Activated T-helper 17 cell treated with anti-CD3 and anti-CD28 coated beads, Interleukin-2, amount 50 U/mL, for 72 hours (primary cell): Measurements from ENCODE around the gene CA9. TPM values are rescaled to one million over a fixed set of nuclear protein-coding genes. Genes with fewer than 3 reads are reported as not detected.
"Not testable (repeated sequence)": the region's sequence is repeated elsewhere in the genome, so short reads cannot be mapped to it uniquely, and the experiment has no call there.

Experiments used
- ATAC-seq: fragments of 150-1000 bp; cut with Tn5 transposase; replicated peaks from 2 replicates; pipeline ENCODE4 v1.10.0; 2021; ENCODE audit warnings: mild to moderate bottlenecking, moderate library complexity
- H3K27ac Mint-ChIP-seq: one replicate; pipeline ENCODE4 v1.8.0; 2022; ENCODE audit warnings: mixed read lengths
- H3K27me3 Mint-ChIP-seq: one replicate; pipeline ENCODE4 v1.8.0; 2022; ENCODE audit warnings: mixed read lengths
- H3K36me3 Mint-ChIP-seq: one replicate; pipeline ENCODE4 v1.8.0; 2022; ENCODE audit warnings: low read depth, mild to moderate bottlenecking, mixed read lengths
- H3K4me1 Mint-ChIP-seq: one replicate; pipeline ENCODE4 v1.8.0; 2022; ENCODE audit warnings: mixed read lengths
- H3K4me3 Mint-ChIP-seq: one replicate; pipeline ENCODE4 v1.8.0; 2022; ENCODE audit warnings: mild to moderate bottlenecking, mixed read lengths
- H3K9me3 Mint-ChIP-seq: one replicate; pipeline ENCODE4 v1.8.0; 2022; ENCODE audit warnings: mixed read lengths
- total RNA-seq, 2 donors: library from RNA; stranded (reverse); gene quantifications; one replicate each; pipeline ENCODE4 v1.2.3, GENCODE V29; 2022

The CA9 gene
- 10 to 100 TPM in 1 of 2 donors, under 1 TPM in 1; 0.89 to 31.7 TPM for total RNA-seq

GRCh38 chr9:35673132-35674024, at the start of gene CA9:
CA9 (plus strand) TSS chr9:35673928; CDS start chr9:35673960, 32 bp downstream.
- H3K4me3 Mint-ChIP-seq, result peak within 1 kb of the TSS; percentile 45
- ATAC-seq, result peak; percentile 29

GRCh38 chr9:35627575-35627974, 46.2 kb upstream of the CA9 start:
- Mint-ChIP-seq H3K9me3 (no peaks in the 10 kb centered on the region), H3K27me3 (no peaks in the 10 kb centered on the region), H3K36me3 (no peaks in the 10 kb centered on the region)

More at GRCh38 chr9:35673132-35674024, at the start of gene CA9:
- Mint-ChIP-seq H3K36me3 (no peaks in the 10 kb centered on the region), H3K27me3 (peaks cover 5% of the 10 kb centered on the region), H3K4me1 (peaks cover 12% of the 10 kb centered on the region), H3K9me3 (no peaks in the 10 kb centered on the region), H3K27ac (peak within 1 kb of the TSS; percentile 1)

GRCh38 chr9:35628389-35628991, 45.2 kb upstream of the CA9 start:
- H3K4me1 Mint-ChIP-seq, result no peaks in the 10 kb centered on the region
- no peak overlapping the region for H3K4me3 Mint-ChIP-seq
- no peaks in the 10 kb centered on the region for H3K9me3 Mint-ChIP-seq
- no peaks in the 10 kb centered on the region for H3K36me3 Mint-ChIP-seq
- no peak for ATAC-seq
- no peak overlapping the region for H3K27ac Mint-ChIP-seq
- no peaks in the 10 kb centered on the region for H3K27me3 Mint-ChIP-seq

More at GRCh38 chr9:35627575-35627974, 46.2 kb upstream of the CA9 start:
- Mint-ChIP-seq H3K4me1 (no peaks in the 10 kb centered on the region), H3K27ac (no peak overlapping the region), H3K4me3 (no peak overlapping the region)
- no peak for ATAC-seq

- Mint-ChIP-seq H3K36me3 (no peaks in the 10 kb centered on the region), H3K4me1 (no peaks in the 10 kb centered on the region), H3K9me3 (no peaks in the 10 kb centered on the region), H3K27ac (no peak overlapping the region), H3K4me3 (no peak overlapping the region), H3K27me3 (no peaks in the 10 kb centered on the region)
- ATAC-seq, result peak; percentile 21
Observed at GRCh38 chr9:35629597-35629996, 44.1 kb upstream of the CA9 start.

DNA sequence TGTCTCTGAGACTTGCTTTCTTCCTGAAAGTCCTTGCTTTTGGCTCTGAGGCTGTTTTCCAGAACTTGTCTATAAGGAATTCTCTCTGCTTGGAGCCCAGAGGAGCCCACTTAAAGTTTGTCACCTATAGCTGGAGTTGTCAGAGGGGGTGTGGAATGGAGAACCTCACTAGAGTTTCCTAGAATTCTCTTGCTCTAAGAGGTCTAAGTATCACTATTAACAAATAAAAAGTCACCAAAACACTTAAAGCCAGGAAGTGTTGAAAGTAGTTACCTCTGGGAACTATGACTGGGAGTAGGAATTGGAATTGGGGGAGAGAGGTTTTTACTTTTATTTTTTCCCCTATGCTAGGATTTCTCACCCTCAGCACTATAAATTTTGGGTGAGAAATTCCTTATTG, 38.0 kb upstream of the CA9 start:
- no peak for ATAC-seq
- Mint-ChIP-seq H3K9me3 (peaks cover 4% of the 10 kb centered on the region), H3K4me1 (peaks cover 20% of the 10 kb centered on the region), H3K36me3 (peaks cover 6% of the 10 kb centered on the region), H3K4me3 (peak overlapping the region; percentile 28), H3K27ac (peak overlapping the region; percentile 9), H3K27me3 (no peaks in the 10 kb centered on the region)

- H3K9me3 Mint-ChIP-seq, result peaks cover 4% of the 10 kb centered on the region
- ATAC-seq, result no peak
- peak overlapping the region; percentile 28 for H3K4me3 Mint-ChIP-seq
- peaks cover 10% of the 10 kb centered on the region for H3K36me3 Mint-ChIP-seq
- H3K27ac Mint-ChIP-seq, result peak overlapping the region; percentile 9
- peaks cover 20% of the 10 kb centered on the region for H3K4me1 Mint-ChIP-seq
- no peaks in the 10 kb centered on the region for H3K27me3 Mint-ChIP-seq
Observed at GRCh38 chr9:35636135-35636876, 37.4 kb upstream of the CA9 start.

GRCh38 chr9:35636877-35637246, 36.9 kb upstream of the CA9 start:
- H3K9me3 Mint-ChIP-seq, H3K27me3 Mint-ChIP-seq, H3K27ac Mint-ChIP-seq, ATAC-seq, H3K4me3 Mint-ChIP-seq: not testable (repeated sequence)
- Mint-ChIP-seq H3K4me1 (peaks cover 20% of the 10 kb centered on the region), H3K36me3 (peaks cover 10% of the 10 kb centered on the region)

- not testable (repeated sequence) for H3K27ac Mint-ChIP-seq, H3K27me3 Mint-ChIP-seq, H3K9me3 Mint-ChIP-seq, ATAC-seq, H3K4me3 Mint-ChIP-seq
- H3K4me1 Mint-ChIP-seq, result peaks cover 20% of the 10 kb centered on the region
- peaks cover 10% of the 10 kb centered on the region for H3K36me3 Mint-ChIP-seq
Observed at GRCh38 chr9:35637427-35637955, 36.2 kb upstream of the CA9 start.

- H3K27ac Mint-ChIP-seq, H3K9me3 Mint-ChIP-seq: not testable (repeated sequence)
- peak overlapping the region; percentile 64 for H3K4me3 Mint-ChIP-seq
Observed at GRCh38 chr9:35638751-35639150, 35.0 kb upstream of the CA9 start.

DNA sequence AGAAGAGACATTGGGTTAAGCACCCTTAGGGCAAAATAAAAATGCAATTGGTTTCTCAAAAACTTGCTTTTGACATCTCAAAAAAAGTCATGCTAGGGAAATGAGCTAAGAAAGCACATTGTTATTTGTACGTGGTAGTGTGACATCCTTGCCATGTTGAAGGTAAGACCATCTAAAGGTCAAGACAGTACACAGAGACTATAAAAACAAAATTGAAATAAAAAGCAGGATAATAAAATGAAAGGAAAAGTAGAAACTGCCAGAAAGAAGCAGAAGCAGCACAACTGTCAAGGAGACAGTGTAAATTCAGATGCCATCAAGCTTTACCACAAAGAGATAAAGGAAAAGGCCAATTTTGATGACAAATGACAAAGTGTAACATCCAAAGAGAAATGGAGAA, 34.5 kb upstream of the CA9 start:
- H3K4me1 Mint-ChIP-seq, result peaks cover 20% of the 10 kb centered on the region
- not testable (repeated sequence) for H3K9me3 Mint-ChIP-seq, ATAC-seq, H3K27me3 Mint-ChIP-seq
- peak overlapping the region; percentile 64 for H3K4me3 Mint-ChIP-seq
- H3K27ac Mint-ChIP-seq, result peak overlapping the region; percentile 65
- H3K36me3 Mint-ChIP-seq, result peaks cover 12% of the 10 kb centered on the region

More at GRCh38 chr9:35638751-35639150, 35.0 kb upstream of the CA9 start:
- peaks cover 10% of the 10 kb centered on the region for H3K36me3 Mint-ChIP-seq
- H3K27me3 Mint-ChIP-seq, ATAC-seq: not testable (repeated sequence)
- H3K4me1 Mint-ChIP-seq, result peaks cover 20% of the 10 kb centered on the region

GRCh38 chr9:35639631-35640030, 34.1 kb upstream of the CA9 start:
- no peaks in the 10 kb centered on the region for H3K27me3 Mint-ChIP-seq
- ATAC-seq, result no peak
- H3K36me3 Mint-ChIP-seq, result peaks cover 16% of the 10 kb centered on the region
- H3K27ac Mint-ChIP-seq, result peak overlapping the region; percentile 65
- peaks cover 4% of the 10 kb centered on the region for H3K9me3 Mint-ChIP-seq
- H3K4me3 Mint-ChIP-seq, result peak overlapping the region; percentile 64
- peaks cover 23% of the 10 kb centered on the region for H3K4me1 Mint-ChIP-seq

- H3K27me3 Mint-ChIP-seq, H3K9me3 Mint-ChIP-seq, ATAC-seq, H3K27ac Mint-ChIP-seq: not testable (repeated sequence)
- H3K4me3 Mint-ChIP-seq, result peak overlapping the region; percentile 64
- H3K36me3 Mint-ChIP-seq, result peaks cover 21% of the 10 kb centered on the region
- peaks cover 24% of the 10 kb centered on the region for H3K4me1 Mint-ChIP-seq
Observed at GRCh38 chr9:35640431-35640830, 33.3 kb upstream of the CA9 start.

DNA sequence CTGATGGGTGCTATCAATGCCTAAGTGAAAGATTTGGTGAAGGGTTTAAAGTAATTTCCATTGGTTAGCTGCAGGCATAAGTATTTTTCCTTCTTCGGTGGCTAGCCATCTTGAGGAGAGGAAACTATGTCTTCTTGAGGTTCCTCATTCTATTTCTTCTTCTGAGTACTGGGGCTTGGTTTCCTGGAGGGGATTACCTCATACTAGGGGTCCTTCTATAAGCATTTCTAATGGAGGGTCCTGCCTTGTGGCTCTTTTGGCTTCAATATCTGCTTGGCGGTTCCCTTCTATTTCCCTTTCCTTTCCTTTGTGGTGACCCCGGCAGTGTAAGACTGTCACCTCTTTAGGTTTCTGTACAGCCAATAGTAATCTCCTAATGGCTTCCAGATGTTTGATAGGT, 32.2 kb upstream of the CA9 start:
- H3K27me3 Mint-ChIP-seq, H3K9me3 Mint-ChIP-seq, H3K4me3 Mint-ChIP-seq, ATAC-seq, H3K27ac Mint-ChIP-seq: not testable (repeated sequence)
- H3K4me1 Mint-ChIP-seq, result peaks cover 15% of the 10 kb centered on the region
- peaks cover 29% of the 10 kb centered on the region for H3K36me3 Mint-ChIP-seq

GRCh38 chr9:35643046-35643445, 30.7 kb upstream of the CA9 start:
- Mint-ChIP-seq H3K9me3 (peaks cover 4% of the 10 kb centered on the region), H3K27ac (no peak overlapping the region), H3K4me3 (no peak overlapping the region), H3K4me1 (peaks cover 24% of the 10 kb centered on the region), H3K27me3 (no peaks in the 10 kb centered on the region), H3K36me3 (peaks cover 35% of the 10 kb centered on the region)
- no peak for ATAC-seq
